Ishikawa (cell line): ENCODE measurements around the gene C1QB.
A peak's percentile ranks its signal among the peaks of the same experiment; 100 is the strongest.

Source experiments
- CEBPB ChIP-seq: IDR thresholded peaks from 2 replicates; pipeline ENCODE4 v1.6.1; 2012
- CREB1 ChIP-seq: IDR thresholded peaks from 2 replicates; pipeline ENCODE4 v1.6.1; 2012; ENCODE audit warnings: low read depth
- EGR1 ChIP-seq: IDR thresholded peaks from 2 replicates; pipeline ENCODE4 v1.6.1; 2012
- EP300 ChIP-seq: IDR thresholded peaks from 2 replicates; pipeline ENCODE4 v1.6.1; 2012; ENCODE audit warnings: borderline replicate concordance
- FOXM1 ChIP-seq: IDR thresholded peaks from 2 replicates; pipeline ENCODE4 v1.6.1; 2012; ENCODE audit warnings: low read depth, borderline replicate concordance
- NFIC ChIP-seq: IDR thresholded peaks from 2 replicates; pipeline ENCODE4 v1.6.1; 2012
- RAD21 ChIP-seq: IDR thresholded peaks from 2 replicates; pipeline ENCODE4 v1.6.1; 2012; ENCODE audit warnings: low read depth
- TAF1 ChIP-seq: IDR thresholded peaks from 2 replicates; pipeline ENCODE4 v1.6.1; 2012; ENCODE audit warnings: low read depth, mild to moderate bottlenecking
- TCF12 ChIP-seq: IDR thresholded peaks from 2 replicates; pipeline ENCODE4 v1.6.1; 2012; ENCODE audit warnings: low read depth
- TEAD4 ChIP-seq: IDR thresholded peaks from 2 replicates; pipeline ENCODE4 v1.6.1; 2012
- YY1 ChIP-seq: IDR thresholded peaks from 2 replicates; pipeline ENCODE4 v1.6.1; 2012; ENCODE audit warnings: low read depth
- ZBTB7A ChIP-seq: IDR thresholded peaks from 2 replicates; pipeline ENCODE4 v1.6.1; 2012; ENCODE audit warnings: low read depth
- TF ChIP-seq, protein P1 (sequence below): IDR thresholded peaks from 2 replicates; pipeline ENCODE4 v1.6.1; 2012
- TF ChIP-seq, protein P2 (sequence below): IDR thresholded peaks from 2 replicates; pipeline ENCODE4 v1.6.1; 2012
- TF ChIP-seq, protein P3 (sequence below): IDR thresholded peaks from 2 replicates; pipeline ENCODE4 v1.6.1; 2012; ENCODE audit warnings: low read depth, mild to moderate bottlenecking

Gene C1QB

GRCh38 chr1:22652881-22653316, at the start of gene C1QB:
TSS of gene C1QB (plus strand) at chr1:22653236. CDS start at chr1:22659463, 6,227 bp downstream.
- TF ChIP-seq YY1 = no peak
- TF ChIP-seq RAD21 = no peak
- no peak for TF ChIP-seq TCF12
- no peak for TF ChIP-seq ZBTB7A
- no peak for TF ChIP-seq CEBPB
- TF ChIP-seq FOXM1 = no peak
- no peak for TF ChIP-seq NFIC
- TF ChIP-seq EP300 = no peak
- TF ChIP-seq CREB1 = no peak
- no peak for TF ChIP-seq EGR1
- TF ChIP-seq, protein P1, sequence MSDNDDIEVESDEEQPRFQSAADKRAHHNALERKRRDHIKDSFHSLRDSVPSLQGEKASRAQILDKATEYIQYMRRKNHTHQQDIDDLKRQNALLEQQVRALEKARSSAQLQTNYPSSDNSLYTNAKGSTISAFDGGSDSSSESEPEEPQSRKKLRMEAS = no peak
- no peak for TF ChIP-seq TAF1
- TF ChIP-seq, protein P2, sequence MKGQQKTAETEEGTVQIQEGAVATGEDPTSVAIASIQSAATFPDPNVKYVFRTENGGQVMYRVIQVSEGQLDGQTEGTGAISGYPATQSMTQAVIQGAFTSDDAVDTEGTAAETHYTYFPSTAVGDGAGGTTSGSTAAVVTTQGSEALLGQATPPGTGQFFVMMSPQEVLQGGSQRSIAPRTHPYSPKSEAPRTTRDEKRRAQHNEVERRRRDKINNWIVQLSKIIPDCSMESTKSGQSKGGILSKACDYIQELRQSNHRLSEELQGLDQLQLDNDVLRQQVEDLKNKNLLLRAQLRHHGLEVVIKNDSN = no peak
- TF ChIP-seq, protein P3, sequence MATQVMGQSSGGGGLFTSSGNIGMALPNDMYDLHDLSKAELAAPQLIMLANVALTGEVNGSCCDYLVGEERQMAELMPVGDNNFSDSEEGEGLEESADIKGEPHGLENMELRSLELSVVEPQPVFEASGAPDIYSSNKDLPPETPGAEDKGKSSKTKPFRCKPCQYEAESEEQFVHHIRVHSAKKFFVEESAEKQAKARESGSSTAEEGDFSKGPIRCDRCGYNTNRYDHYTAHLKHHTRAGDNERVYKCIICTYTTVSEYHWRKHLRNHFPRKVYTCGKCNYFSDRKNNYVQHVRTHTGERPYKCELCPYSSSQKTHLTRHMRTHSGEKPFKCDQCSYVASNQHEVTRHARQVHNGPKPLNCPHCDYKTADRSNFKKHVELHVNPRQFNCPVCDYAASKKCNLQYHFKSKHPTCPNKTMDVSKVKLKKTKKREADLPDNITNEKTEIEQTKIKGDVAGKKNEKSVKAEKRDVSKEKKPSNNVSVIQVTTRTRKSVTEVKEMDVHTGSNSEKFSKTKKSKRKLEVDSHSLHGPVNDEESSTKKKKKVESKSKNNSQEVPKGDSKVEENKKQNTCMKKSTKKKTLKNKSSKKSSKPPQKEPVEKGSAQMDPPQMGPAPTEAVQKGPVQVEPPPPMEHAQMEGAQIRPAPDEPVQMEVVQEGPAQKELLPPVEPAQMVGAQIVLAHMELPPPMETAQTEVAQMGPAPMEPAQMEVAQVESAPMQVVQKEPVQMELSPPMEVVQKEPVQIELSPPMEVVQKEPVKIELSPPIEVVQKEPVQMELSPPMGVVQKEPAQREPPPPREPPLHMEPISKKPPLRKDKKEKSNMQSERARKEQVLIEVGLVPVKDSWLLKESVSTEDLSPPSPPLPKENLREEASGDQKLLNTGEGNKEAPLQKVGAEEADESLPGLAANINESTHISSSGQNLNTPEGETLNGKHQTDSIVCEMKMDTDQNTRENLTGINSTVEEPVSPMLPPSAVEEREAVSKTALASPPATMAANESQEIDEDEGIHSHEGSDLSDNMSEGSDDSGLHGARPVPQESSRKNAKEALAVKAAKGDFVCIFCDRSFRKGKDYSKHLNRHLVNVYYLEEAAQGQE = no peak
- no peak for TF ChIP-seq TEAD4

- TF ChIP-seq RAD21 = no peak
- TF ChIP-seq ZBTB7A = no peak
- TF ChIP-seq YY1 = no peak
- no peak for TF ChIP-seq TCF12
- no peak for TF ChIP-seq FOXM1
- TF ChIP-seq, protein P1 = no peak
- TF ChIP-seq, protein P3 = no peak
- no peak for TF ChIP-seq CEBPB
- no peak for TF ChIP-seq TEAD4
- TF ChIP-seq EGR1 = no peak
- no peak for TF ChIP-seq TAF1
Measured at GRCh38 chr1:22606161-22606560, 46.9 kb upstream of the C1QB start.

- no peak for TF ChIP-seq RAD21
- TF ChIP-seq, protein P3 = peak; percentile 86
Measured at GRCh38 chr1:22607154-22607553, 45.9 kb upstream of the C1QB start.

GRCh38 chr1:22608361-22608760, 44.7 kb upstream of the C1QB start:
- TF ChIP-seq TEAD4 = no peak
- TF ChIP-seq, protein P1 = no peak
- no peak for TF ChIP-seq ZBTB7A
- TF ChIP-seq, protein P2 = no peak
- TF ChIP-seq EGR1 = no peak
- no peak for TF ChIP-seq FOXM1
- no peak for TF ChIP-seq YY1
- TF ChIP-seq EP300 = no peak

GRCh38 chr1:22609291-22609690, 43.7 kb upstream of the C1QB start:
- TF ChIP-seq EGR1 = no peak
- no peak for TF ChIP-seq CEBPB
- TF ChIP-seq FOXM1 = no peak
- TF ChIP-seq, protein P3 = no peak
- no peak for TF ChIP-seq TCF12
- no peak for TF ChIP-seq YY1
- TF ChIP-seq RAD21 = no peak
- TF ChIP-seq TAF1 = no peak
- no peak for TF ChIP-seq ZBTB7A
- TF ChIP-seq CREB1 = no peak
- no peak for TF ChIP-seq NFIC
- TF ChIP-seq, protein P1 = no peak
